Thyroid gland (tissue), 4 donors: ENCODE data around the gene SYS1. TPM values are rescaled to one million over a fixed set of nuclear protein-coding genes. Genes with fewer than 3 reads are reported as not detected.

Experiments
- DNase-seq, 2 donors: peaks; one replicate each; pipeline ENCODE4 v3.0.0-alpha.2; 2019
- H3K27ac ChIP-seq, 3 donors: fragments of 200-600 bp; sonication (generic); 1 replicate in 2 of 3; 2 replicates in 1 of 3; pipeline ENCODE4 v1.5.1; 2016 to 2019; ENCODE audit warnings: mild to moderate bottlenecking in 1 of 3, moderate library complexity in 1 of 3
- H3K27me3 ChIP-seq: fragments of 200-600 bp; sonication (generic); one replicate; pipeline ENCODE4 v1.5.1; 2019
- H3K36me3 ChIP-seq, 2 donors: fragments of 200-600 bp; sonication (generic); one replicate each; pipeline ENCODE4 v1.5.1; 2016 to 2019
- H3K4me1 ChIP-seq, 2 donors: fragments of 200-600 bp; sonication (generic); one replicate each; pipeline ENCODE4 v1.5.1; 2017 to 2019
- H3K4me3 ChIP-seq, 3 donors: fragments of 200-600 bp; sonication (generic); replicated peaks in 1 of 3; 1 replicate in 2 of 3; 2 replicates in 1 of 3; pipeline ENCODE4 v1.5.1; 2016; ENCODE audit warnings: mild to moderate bottlenecking in 1 of 3
- H3K9me3 ChIP-seq: fragments of 200-600 bp; sonication (generic); one replicate; pipeline ENCODE4 v1.5.1; 2017
- CTCF ChIP-seq, 6 experiments: fragments of 200-600 bp in 3 of 6; fragments of 450-650 bp in 3 of 6; sonication (generic) in 3 of 6; IDR thresholded peaks; one replicate each; pipeline ENCODE4 v1.5.1; 2016 to 2019; ENCODE audit warnings: antibody characterized with exemption in 6 of 6, mild to moderate bottlenecking in 2 of 6, inconsistent platforms in 1 of 6, moderate library complexity in 1 of 6
- POLR2A ChIP-seq, 2 donors: fragments of 450-650 bp; IDR thresholded peaks; one replicate each; pipeline ENCODE4 v1.6.1; 2017; ENCODE audit warnings: antibody characterized with exemption in 2 of 2, mild to moderate bottlenecking in 2 of 2, moderate library complexity in 1 of 2
- WGBS, 2 donors: methylation state at CpG; one replicate each; pipeline ENCODE4 v1.1.5; 2017; 5-methylcytosine and 5-hydroxymethylcytosine counted together
- intact Hi-C: fragments of 100-400 bp; cut with DNase I; formaldehyde crosslinking; loops from one replicate; pipeline ENCODE4 v1.15.1; 2023
- total RNA-seq, 4 donors: library from RNA; depleted of rRNA; stranded (reverse); fragments of >200 nt; gene quantifications; one replicate each; pipeline ENCODE4 v1.2.3, GENCODE V29; 2016

SYS1 gene
- total RNA-seq, 4 donors from 2014 or later, result 52.7 to 86.1 (median 76.6) TPM

- H3K4me3 ChIP-seq, result no peak overlapping the region
- no peaks in the 10 kb centered on the region for H3K4me1 ChIP-seq
- DNase-seq, result no peak
- 73 to 75% methylated on average over 3 of the region's 3 CpGs for WGBS, 2 donors
- intact Hi-C loops, result loop anchor here (5.0 to 10.0 kb wide), 3 partner anchors 54 to 457 kb away; no protein-coding TSS in a partner anchor
- no peaks in the 10 kb centered on the region for H3K9me3 ChIP-seq
- TF ChIP-seq POLR2A (IDR thresholded peaks at IDR 0.05) (no peak), CTCF (IDR thresholded peaks at IDR 0.05) (no peak)
- H3K36me3 ChIP-seq, result no peaks in the 10 kb centered on the region
- H3K27me3 ChIP-seq, result no peaks in the 10 kb centered on the region
- H3K27ac ChIP-seq, result no peak overlapping the region
Measured at GRCh38 chr20:45317826-45318225, 45.1 kb upstream of the SYS1 start.

DNA sequence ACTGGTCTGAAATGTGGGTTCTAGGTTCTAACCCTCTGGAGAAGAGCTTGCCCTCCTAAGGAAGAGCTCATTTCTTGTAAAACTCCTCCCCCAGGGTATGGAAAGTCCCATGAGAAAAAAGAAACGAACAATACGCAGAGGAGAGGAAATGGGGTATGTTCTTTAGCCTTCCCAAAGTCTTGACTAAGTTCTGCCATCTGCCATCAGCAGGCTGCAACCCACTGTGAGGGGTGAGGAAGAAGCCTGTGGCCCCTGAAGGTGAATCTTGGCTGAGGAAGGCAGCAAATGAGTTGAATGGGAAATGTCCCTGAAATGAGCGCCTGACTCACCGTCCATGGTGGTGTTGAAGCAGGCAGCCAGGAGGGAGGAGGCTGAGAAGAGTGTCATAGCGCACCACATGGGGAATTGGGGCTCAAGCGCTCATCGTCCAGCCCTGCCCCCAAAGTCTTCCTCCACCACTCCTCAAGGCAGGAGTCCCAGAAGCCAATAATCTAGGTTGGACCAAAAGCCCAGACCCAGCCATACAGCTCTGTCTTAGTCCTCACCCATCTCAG is 44.5 kb upstream of the SYS1 start:
- WGBS, 2 donors, result 68 to 74% methylated on average over 6 to 7 of the region's 7 CpGs
- TF ChIP-seq POLR2A (IDR thresholded peaks at IDR 0.05) (no peak), CTCF (IDR thresholded peaks at IDR 0.05) (no peak)
- intact Hi-C loops, result loop anchor here (5.0 to 10.0 kb wide), 3 partner anchors 54 to 456 kb away; no protein-coding TSS in a partner anchor

DNA sequence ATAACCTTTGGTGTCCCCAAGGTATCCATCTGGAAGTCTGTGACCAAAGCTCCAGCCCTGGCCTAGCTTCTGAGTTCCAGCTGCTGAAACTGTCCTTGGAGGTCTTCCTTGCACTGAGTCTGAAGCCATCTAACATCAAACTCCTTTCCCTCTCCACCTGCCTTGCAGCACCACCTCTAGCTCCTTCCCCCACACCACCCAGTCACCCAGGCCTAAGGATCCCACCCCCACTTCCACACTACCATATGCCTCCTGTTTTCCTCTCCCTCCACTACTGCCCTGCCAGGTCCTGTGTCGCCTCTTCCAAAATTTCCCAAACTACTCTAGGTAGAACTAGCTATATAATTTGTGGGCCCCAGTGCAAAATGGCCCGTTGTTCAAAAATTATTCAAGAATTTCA is 44.0 kb upstream of the SYS1 start:
- Histone ChIP-seq H3K4me3 (no peak overlapping the region), H3K36me3 (no peaks in the 10 kb centered on the region), H3K4me1 (no peaks in the 10 kb centered on the region), H3K9me3 (no peaks in the 10 kb centered on the region), H3K27me3 (no peaks in the 10 kb centered on the region), H3K27ac (no peak overlapping the region)
- 83 to 84% methylated on average over 2 of the region's 2 CpGs for WGBS, 2 donors
- intact Hi-C loops, result loop anchor here (5.0 to 10.0 kb wide), 3 partner anchors 53 to 456 kb away; no protein-coding TSS in a partner anchor
- no peak for DNase-seq
- TF ChIP-seq CTCF (IDR thresholded peaks at IDR 0.05), result no peak
- no peak for TF ChIP-seq POLR2A (IDR thresholded peaks at IDR 0.05)

More for the DNA sequence above, 44.5 kb upstream of the SYS1 start:
- no peaks in the 10 kb centered on the region for H3K27me3 ChIP-seq
- H3K36me3 ChIP-seq, result no peaks in the 10 kb centered on the region
- DNase-seq, result no peak
- no peaks in the 10 kb centered on the region for H3K4me1 ChIP-seq
- no peak overlapping the region for H3K4me3 ChIP-seq
- H3K27ac ChIP-seq, result no peak overlapping the region
- H3K9me3 ChIP-seq, result no peaks in the 10 kb centered on the region

DNA sequence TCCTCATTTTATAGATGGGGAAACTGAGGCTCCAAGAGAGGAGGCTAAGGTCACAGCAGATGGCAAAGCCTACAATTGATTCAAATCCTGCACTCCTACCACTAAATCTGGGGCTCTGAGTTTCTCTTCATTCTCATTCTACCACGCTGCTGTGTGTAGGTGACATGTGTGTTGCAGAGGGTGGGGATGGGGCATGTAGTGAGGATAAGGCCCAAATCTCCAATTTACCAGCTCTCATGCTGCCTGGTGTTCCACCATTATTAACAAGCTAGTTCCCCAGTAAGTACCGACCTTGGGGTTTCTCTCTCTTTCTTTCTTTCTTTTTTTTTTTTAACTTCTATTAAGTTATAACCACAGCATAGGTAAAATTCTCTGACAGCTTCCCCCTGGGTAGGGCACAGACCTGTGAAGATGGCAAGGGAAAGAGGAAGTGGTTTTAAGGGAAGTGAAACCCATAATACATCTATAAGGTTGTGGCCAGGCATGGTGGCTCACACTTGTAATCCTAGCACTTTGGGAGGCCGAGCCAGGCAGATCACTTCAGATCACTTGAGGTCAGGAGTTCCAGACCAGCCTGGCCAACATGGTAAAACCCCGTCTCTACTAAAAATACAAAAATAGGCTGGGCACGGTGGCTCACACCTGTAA is 41.9 kb upstream of the SYS1 start:
- H3K27me3 ChIP-seq, result no peaks in the 10 kb centered on the region
- no peak for DNase-seq
- no peaks in the 10 kb centered on the region for H3K4me1 ChIP-seq
- no peak overlapping the region for H3K4me3 ChIP-seq
- TF ChIP-seq CTCF (IDR thresholded peaks at IDR 0.05), result no peak
- H3K36me3 ChIP-seq, result peaks cover 0 to 8% of the 10 kb centered on the region in 2 donors
- H3K27ac ChIP-seq, result no peak overlapping the region
- no peaks in the 10 kb centered on the region for H3K9me3 ChIP-seq
- 84 to 92% methylated on average over 5 of the region's 5 CpGs for WGBS, 2 donors
- intact Hi-C loops, result no loop called here

- Histone ChIP-seq H3K36me3 (peaks cover 13 to 19% of the 10 kb centered on the region in 2 donors), H3K27ac (no peak overlapping the region), H3K9me3 (no peaks in the 10 kb centered on the region), H3K27me3 (no peaks in the 10 kb centered on the region), H3K4me1 (no peaks in the 10 kb centered on the region), H3K4me3 (no peak overlapping the region)
- intact Hi-C loops, result no loop called here
- peak; percentile 49 to 54 for DNase-seq
- TF ChIP-seq CTCF (IDR thresholded peaks at IDR 0.05) (peak in 4 of 6 experiments; percentile 20 to 49 (median 44)), POLR2A (IDR thresholded peaks at IDR 0.05) (no peak)
- WGBS, 2 donors, result 66 to 80% methylated on average over 7 of the region's 7 CpGs
Measured at GRCh38 chr20:45322952-45323383, 40.0 kb upstream of the SYS1 start.
